IPS-18a (cell line): Measurements from ENCODE around the gene LY6G6D.

Experiments
- H3K27ac ChIP-seq: one replicate; pipeline ENCODE4 v1.5.1; 2013; ENCODE audit warnings: low read length
- H3K27me3 ChIP-seq: one replicate; pipeline ENCODE4 v1.6.1; 2013; ENCODE audit warnings: mild to moderate bottlenecking, low read length; ENCODE audit not compliant: control insufficient read depth, insufficient read depth
- H3K36me3 ChIP-seq: one replicate; pipeline ENCODE4 v1.6.1; 2013; ENCODE audit warnings: low read depth, low read length; ENCODE audit not compliant: control insufficient read depth
- H3K4me1 ChIP-seq: one replicate; pipeline ENCODE4 v1.6.1; 2013; ENCODE audit warnings: low read depth, low read length; ENCODE audit not compliant: control insufficient read depth
- H3K4me3 ChIP-seq: one replicate; pipeline ENCODE4 v1.5.1; 2013; ENCODE audit warnings: low read length
- H3K9ac ChIP-seq: one replicate; pipeline ENCODE4 v1.6.1; 2013; ENCODE audit warnings: mild to moderate bottlenecking, low read length, moderate library complexity
- H3K9me3 ChIP-seq: one replicate; pipeline ENCODE4 v1.6.1; 2013; ENCODE audit warnings: low read depth, low read length; ENCODE audit not compliant: control insufficient read depth

LY6G6D gene

DNA sequence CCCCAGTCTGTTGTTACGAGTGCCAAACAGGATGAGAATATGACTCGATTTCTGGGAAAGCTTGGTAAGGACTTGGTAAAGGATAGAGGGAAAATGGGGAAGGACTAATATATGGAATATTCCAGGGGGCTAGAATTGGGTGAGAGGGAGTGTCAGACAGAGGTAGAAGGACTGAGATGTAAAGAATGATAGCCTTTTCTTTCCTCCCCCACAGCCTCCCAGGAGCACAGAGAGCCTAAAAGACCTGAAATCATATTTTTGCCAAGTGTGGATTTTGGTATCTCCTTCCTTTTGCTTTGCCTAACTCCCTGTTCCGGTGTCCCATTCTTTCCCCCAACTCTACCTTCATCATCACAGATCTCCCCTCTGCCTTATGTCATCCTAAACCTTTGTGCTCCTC, 27.7 kb downstream of the LY6G6D start:
- Histone ChIP-seq H3K4me1 (peaks cover 14% of the 10 kb centered on the region), H3K9me3 (no peaks in the 10 kb centered on the region), H3K27ac (no peak overlapping the region), H3K36me3 (peaks cover 7% of the 10 kb centered on the region), H3K4me3 (no peak overlapping the region), H3K27me3 (no peaks in the 10 kb centered on the region), H3K9ac (no peak overlapping the region)

DNA sequence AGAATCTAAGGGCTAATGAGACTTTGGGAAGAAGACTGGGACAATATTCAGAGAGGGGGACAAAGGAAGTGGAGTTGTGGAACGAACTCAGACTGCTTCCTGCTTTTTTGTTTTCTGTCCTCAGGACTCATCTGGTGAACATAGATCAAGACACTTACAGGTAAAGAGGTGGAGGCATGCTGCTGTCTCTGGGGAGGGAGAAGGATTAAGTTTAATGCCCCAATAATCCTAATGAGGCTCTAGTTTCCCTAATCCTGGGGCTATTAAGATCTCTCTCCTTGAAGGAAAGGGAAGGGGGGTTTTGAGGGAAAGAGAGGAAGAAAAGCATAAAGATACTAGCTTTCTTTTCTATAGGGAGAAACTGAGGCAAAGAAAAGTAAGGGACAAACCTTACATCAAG, 29.3 kb downstream of the LY6G6D start:
- Histone ChIP-seq H3K4me3 (no peak overlapping the region), H3K9ac (no peak overlapping the region), H3K27me3 (no peaks in the 10 kb centered on the region), H3K36me3 (peaks cover 9% of the 10 kb centered on the region), H3K9me3 (no peaks in the 10 kb centered on the region), H3K4me1 (peaks cover under 1% of the 10 kb centered on the region), H3K27ac (no peak overlapping the region)

DNA sequence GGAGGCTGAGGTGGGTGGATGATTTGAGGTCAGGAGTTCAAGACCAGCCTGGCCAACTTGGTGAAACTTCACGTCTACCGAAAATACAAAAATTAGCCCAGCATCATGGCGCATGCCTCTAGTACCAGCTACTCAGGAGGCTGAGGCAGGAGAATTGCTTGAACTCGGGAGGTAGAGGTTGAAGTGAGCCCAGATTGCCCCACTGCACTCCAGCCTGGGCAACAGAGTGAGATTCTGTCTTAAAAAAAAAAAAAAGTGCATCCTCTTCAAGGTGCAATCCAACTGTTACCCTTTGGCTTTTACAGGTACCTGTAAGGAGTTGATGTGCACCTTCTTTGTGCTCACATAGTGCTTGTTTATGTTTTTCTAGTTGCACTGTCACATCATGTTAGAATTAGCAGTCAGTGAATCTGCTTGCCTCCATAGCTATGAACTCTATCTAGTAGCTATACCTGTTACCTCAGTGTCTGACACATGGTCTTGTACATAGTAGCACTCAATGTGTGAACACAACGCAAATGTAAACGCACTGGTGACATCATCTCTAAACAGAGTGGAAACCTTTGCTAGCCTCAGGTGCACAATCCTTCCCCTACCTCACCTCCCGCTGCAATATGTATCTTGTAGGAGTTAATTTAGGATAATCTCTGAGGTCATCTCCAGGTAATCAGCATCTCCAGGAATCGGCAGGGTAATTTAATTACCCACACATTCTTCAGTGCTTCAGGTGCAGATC, 34.3 kb downstream of the LY6G6D start:
- Histone ChIP-seq H3K9me3 (no peaks in the 10 kb centered on the region), H3K4me1 (no peaks in the 10 kb centered on the region), H3K9ac (no peak overlapping the region), H3K27ac (no peak overlapping the region), H3K27me3 (no peaks in the 10 kb centered on the region), H3K4me3 (no peak overlapping the region), H3K36me3 (peaks cover 3% of the 10 kb centered on the region)

GRCh38 chr6:31750411-31751022, 35.4 kb downstream of the LY6G6D start:
- Histone ChIP-seq H3K9ac (no peak overlapping the region), H3K9me3 (no peaks in the 10 kb centered on the region), H3K27me3 (no peaks in the 10 kb centered on the region), H3K4me3 (no peak overlapping the region), H3K36me3 (peaks cover 3% of the 10 kb centered on the region), H3K27ac (no peak overlapping the region), H3K4me1 (no peaks in the 10 kb centered on the region)

DNA sequence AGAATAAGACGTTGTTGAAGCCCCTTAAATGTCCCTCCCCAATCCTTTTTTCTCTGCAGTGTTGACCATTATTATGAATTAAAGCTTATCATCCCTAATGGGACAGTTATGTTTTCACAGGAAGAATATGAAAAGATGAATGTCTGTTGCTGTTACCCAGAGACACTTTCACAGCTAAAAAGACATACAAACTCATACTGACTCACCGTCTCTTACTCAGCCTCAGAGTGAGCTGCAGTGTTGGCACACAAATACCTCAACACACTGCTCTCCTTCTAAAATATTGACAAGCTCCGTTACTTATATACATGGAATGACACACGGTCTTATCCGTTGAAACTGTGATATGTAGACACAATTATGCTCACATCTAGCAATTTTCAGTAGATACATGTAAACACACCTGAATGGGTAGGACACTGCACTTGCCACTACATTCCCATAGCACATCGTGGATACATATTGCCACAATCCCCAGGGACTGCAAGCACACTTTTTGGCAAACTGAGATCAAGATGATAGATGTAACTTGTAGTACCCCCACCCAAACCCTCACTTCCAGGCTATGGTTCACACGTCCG, 37.7 kb downstream of the LY6G6D start:
- Histone ChIP-seq H3K36me3 (peaks cover 2% of the 10 kb centered on the region), H3K27me3 (no peaks in the 10 kb centered on the region), H3K9me3 (no peaks in the 10 kb centered on the region), H3K4me1 (no peaks in the 10 kb centered on the region), H3K9ac (no peak overlapping the region), H3K4me3 (no peak overlapping the region), H3K27ac (no peak overlapping the region)

- no peak overlapping the region for H3K27ac ChIP-seq
- H3K36me3 ChIP-seq, result peaks cover 3% of the 10 kb centered on the region
Observed at GRCh38 chr6:31758281-31758680, 43.1 kb downstream of the LY6G6D start.

GRCh38 chr6:31760790-31761189, 45.6 kb downstream of the LY6G6D start:
- no peak overlapping the region for H3K4me3 ChIP-seq
- peaks cover 7% of the 10 kb centered on the region for H3K4me1 ChIP-seq
- H3K27me3 ChIP-seq, result no peaks in the 10 kb centered on the region
- H3K36me3 ChIP-seq, result peaks cover 3% of the 10 kb centered on the region
- no peak overlapping the region for H3K9ac ChIP-seq
- H3K27ac ChIP-seq, result no peak overlapping the region
- H3K9me3 ChIP-seq, result no peaks in the 10 kb centered on the region

More at GRCh38 chr6:31758281-31758680, 43.1 kb downstream of the LY6G6D start:
- H3K9ac ChIP-seq, result no peak overlapping the region
- no peaks in the 10 kb centered on the region for H3K27me3 ChIP-seq
- H3K9me3 ChIP-seq, result no peaks in the 10 kb centered on the region
- H3K4me3 ChIP-seq, result no peak overlapping the region
- H3K4me1 ChIP-seq, result peaks cover 3% of the 10 kb centered on the region

DNA sequence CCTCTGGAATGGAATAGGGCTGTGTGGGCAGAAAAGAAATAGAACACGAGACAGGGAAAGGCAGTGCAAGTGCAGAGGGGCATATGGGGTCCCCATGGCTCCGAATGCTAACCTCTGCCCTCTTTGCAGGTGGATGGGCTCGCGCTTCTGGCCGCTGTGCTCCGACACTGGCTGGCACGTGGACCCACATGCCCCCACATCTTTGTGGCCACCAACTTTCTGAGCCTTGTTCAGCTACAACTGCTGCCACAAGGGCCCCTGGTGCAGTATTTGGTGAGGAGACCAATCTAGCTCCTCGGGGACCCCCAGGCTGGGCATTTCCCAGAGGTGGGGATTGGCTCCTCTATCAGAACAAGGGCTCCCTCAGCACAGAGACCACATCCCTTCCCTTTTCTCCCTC, 46.2 kb downstream of the LY6G6D start:
- peaks cover 3% of the 10 kb centered on the region for H3K36me3 ChIP-seq

DNA sequence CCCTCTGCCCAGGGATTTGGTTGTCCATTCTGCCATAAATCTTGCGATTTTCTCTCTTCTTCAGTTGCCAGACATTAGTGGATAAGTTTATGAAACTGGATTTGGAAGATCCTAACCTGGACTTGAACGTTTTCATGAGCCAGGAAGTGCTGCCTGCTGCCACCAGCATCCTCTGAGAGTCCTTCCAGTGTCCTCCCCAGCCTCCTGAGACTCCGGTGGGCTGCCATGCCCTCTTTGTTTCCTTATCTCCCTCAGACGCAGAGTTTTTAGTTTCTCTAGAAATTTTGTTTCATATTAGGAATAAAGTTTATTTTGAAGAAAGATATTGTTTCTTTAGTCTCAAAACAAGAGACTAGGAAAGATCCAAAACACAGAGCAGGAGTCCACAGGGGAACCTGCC, 47.2 kb downstream of the LY6G6D start, which contains the start of gene SAPCD1:
SAPCD1 (plus strand) TSS at position 301 of the 400 bp plus-strand sequence. CDS start 399 bp downstream, outside the sequence.
- Histone ChIP-seq H3K4me1 (peaks cover 7% of the 10 kb centered on the region), H3K27ac (no peak within 1 kb of the TSS), H3K27me3 (no peaks in the 10 kb centered on the region), H3K36me3 (peaks cover 3% of the 10 kb centered on the region), H3K9ac (no peak within 1 kb of the TSS), H3K9me3 (no peaks in the 10 kb centered on the region), H3K4me3 (no peak within 1 kb of the TSS)

More for the DNA sequence above, 46.2 kb downstream of the LY6G6D start:
- Histone ChIP-seq H3K9me3 (no peaks in the 10 kb centered on the region), H3K4me3 (no peak overlapping the region), H3K27ac (no peak overlapping the region), H3K27me3 (no peaks in the 10 kb centered on the region), H3K9ac (no peak overlapping the region), H3K4me1 (peaks cover 7% of the 10 kb centered on the region)

- H3K9ac ChIP-seq, result no peak overlapping the region
- H3K4me1 ChIP-seq, result peaks cover 7% of the 10 kb centered on the region
- no peaks in the 10 kb centered on the region for H3K9me3 ChIP-seq
- peaks cover 3% of the 10 kb centered on the region for H3K36me3 ChIP-seq
- no peaks in the 10 kb centered on the region for H3K27me3 ChIP-seq
- no peak overlapping the region for H3K27ac ChIP-seq
- no peak overlapping the region for H3K4me3 ChIP-seq
Observed at GRCh38 chr6:31762878-31763618, 47.9 kb downstream of the LY6G6D start.

DNA sequence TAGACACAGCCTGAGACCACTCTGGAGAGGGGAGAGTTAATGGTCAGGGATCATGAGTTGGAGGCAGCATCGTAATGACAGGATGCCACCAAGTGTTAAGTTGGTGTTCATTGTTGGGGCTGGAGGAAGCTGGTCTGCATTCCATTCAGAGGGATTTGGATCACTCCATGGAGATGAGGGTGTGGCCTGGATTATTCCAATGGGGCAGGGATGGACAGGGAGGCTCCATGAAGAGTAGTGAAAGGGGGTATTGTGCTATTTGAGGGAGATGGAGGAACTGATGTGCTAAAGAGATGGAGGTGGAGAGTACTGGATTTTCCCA, 48.4 kb downstream of the LY6G6D start:
- no peak overlapping the region for H3K27ac ChIP-seq
- no peaks in the 10 kb centered on the region for H3K27me3 ChIP-seq
- no peaks in the 10 kb centered on the region for H3K9me3 ChIP-seq
- peaks cover 3% of the 10 kb centered on the region for H3K36me3 ChIP-seq
- H3K4me3 ChIP-seq, result no peak overlapping the region
- no peak overlapping the region for H3K9ac ChIP-seq
- H3K4me1 ChIP-seq, result peaks cover 7% of the 10 kb centered on the region
